ENCODE measurements around the gene FAM171A2. TPM values are rescaled to one million over a fixed set of nuclear protein-coding genes. Genes with fewer than 3 reads are reported as not detected.
"Not testable (repeated sequence)": the region's sequence is repeated elsewhere in the genome, so short reads cannot be mapped to it uniquely, and the experiment has no call there.

The FAM171A2 gene
- total and polyA plus RNA-seq, 12 donors, result 0.13 to 5.4 (median 2.3) TPM

DNA sequence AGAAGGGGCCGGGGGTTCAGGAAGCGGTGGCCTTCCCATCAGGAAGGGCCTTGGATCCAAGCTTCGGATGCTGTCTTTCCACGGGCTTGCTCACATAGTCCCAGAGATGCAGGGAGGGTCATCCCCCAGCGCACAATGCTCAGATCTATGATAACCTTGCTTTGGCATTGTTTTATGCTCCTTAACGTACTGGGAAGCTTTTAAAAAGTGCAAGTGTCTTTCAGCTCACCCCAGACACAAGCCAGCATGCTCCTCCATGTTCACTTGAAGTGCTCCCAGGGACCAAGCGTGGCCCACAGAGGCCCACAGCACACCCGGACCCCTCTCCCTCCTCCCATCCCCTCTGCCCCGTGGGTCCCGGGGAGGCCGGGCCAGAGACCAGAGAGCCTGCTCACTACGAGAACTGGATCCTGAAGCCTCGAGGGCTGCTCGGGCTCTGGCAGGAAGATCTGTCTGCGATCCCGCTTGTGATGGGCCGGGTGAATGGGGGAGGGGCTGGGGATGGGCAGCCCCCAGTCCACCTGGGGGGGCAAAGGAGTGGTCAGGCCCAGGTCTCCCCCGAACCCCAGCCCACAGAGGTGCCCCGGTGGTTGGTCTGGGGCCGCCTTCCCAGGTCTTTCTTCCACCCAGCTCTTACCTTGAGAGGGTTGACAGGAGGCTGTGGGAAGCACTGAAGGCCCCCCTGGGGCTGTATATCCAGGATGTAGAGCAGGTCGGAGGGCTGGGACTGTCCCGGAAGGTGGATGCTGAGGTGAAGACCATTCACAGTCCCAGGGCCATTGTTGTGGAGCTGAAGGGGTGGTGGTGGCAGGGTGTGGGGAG is 11.8 kb upstream of the FAM171A2 start:
- no peak for DNase-seq
- Histone ChIP-seq H3K27me3 (no peaks in the 10 kb centered on the region), H3K9me3 (replicated peaks in 1 of 3) (no peaks in the 10 kb centered on the region), H3K27ac (no peak overlapping the region), H3K4me3 (no peak overlapping the region), H3K4me1 (replicated peaks in 1 of 2) (no peaks in the 10 kb centered on the region), H3K36me3 (replicated peaks in 1 of 2) (no peaks in the 10 kb centered on the region)
- WGBS, 4 donors, result 34 to 47% (median 46%) methylated on average over 7 to 22 of the region's 22 CpGs
- TF ChIP-seq POLR2A (IDR thresholded peaks at IDR 0.05), result no peak
- TF ChIP-seq, protein P1, sequence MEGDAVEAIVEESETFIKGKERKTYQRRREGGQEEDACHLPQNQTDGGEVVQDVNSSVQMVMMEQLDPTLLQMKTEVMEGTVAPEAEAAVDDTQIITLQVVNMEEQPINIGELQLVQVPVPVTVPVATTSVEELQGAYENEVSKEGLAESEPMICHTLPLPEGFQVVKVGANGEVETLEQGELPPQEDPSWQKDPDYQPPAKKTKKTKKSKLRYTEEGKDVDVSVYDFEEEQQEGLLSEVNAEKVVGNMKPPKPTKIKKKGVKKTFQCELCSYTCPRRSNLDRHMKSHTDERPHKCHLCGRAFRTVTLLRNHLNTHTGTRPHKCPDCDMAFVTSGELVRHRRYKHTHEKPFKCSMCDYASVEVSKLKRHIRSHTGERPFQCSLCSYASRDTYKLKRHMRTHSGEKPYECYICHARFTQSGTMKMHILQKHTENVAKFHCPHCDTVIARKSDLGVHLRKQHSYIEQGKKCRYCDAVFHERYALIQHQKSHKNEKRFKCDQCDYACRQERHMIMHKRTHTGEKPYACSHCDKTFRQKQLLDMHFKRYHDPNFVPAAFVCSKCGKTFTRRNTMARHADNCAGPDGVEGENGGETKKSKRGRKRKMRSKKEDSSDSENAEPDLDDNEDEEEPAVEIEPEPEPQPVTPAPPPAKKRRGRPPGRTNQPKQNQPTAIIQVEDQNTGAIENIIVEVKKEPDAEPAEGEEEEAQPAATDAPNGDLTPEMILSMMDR (IDR thresholded peaks at IDR 0.05), result no peak
- intact Hi-C loops (cut with DNase I), result no loop called here

DNA sequence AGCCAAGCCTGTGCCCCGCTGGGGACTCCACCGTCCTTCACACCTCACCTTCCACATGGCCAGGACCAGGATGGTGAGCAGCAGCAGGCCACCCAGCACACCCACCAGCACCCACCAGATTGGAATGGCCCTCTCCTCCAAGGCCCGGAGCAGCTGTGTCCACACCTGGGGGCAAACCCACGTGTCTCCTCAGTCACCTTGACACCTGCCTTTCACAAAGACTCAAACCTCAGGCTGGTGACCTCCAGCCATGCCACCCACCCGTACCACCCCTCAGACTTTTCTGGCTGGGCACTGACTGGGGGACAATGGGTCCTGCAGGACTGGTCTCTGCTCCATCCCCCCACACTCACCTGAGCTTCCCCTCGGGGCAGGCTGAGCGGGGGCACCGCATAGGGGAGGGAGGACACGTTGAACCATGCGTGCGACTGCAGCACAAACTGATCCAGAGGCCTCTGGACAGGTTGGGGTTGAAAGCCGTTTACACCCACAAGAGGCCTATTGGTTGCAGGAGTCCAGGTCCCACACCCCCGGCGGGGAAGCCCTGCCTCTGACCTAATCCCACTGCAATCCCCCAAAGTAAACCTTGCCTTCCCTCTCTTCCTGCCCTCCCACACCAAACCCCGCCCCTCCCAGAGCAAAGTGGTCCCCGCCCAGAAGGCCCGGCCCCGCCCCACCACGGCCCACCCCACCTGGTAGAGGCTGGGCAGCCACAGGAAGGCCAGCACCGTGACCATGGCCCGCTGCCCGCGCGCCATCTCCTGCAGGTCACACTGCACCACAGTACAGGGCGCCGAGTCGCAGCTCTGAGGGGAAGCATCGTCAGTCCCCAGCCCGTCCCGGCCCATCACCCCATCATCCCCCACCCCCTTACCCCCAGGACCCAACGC is 10.9 kb upstream of the FAM171A2 start:
- intact Hi-C loops (cut with DNase I), result no loop called here
- 47 to 72% (median 61%) methylated on average over 1 to 31 of the region's 31 CpGs for WGBS, 4 donors
- H3K27me3 ChIP-seq, result no peaks in the 10 kb centered on the region
- H3K36me3 ChIP-seq (replicated peaks in 1 of 2), result no peaks in the 10 kb centered on the region
- H3K4me3 ChIP-seq, result no peak overlapping the region
- no peak for DNase-seq
- no peaks in the 10 kb centered on the region for H3K4me1 ChIP-seq (replicated peaks in 1 of 2)
- H3K9me3 ChIP-seq (replicated peaks in 1 of 3), result no peaks in the 10 kb centered on the region
- TF ChIP-seq POLR2A (IDR thresholded peaks at IDR 0.05), result no peak
- TF ChIP-seq, protein P1 (IDR thresholded peaks at IDR 0.05), result no peak
- no peak overlapping the region for H3K27ac ChIP-seq

DNA sequence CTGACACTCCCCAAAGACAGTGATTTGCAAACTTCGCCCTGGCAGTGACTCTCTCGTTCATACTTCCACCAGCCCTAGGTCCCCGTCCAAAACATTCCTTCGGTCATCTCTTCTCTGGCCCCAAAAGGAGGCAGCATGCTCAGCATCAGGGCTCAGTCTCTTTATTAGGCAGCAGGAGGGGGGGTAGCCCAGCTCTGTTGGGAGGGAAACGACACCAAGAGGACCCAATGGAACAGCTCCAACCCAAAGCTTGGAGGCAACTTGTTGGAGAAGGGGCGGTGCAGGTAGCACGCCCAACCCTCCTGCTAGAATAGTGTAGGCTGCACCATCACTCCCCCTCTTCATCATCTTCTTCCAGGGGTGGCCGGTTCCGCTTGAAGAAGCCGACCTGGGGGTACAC is 8.4 kb upstream of the FAM171A2 start:
- intact Hi-C loops (cut with DNase I), result no loop called here
- Histone ChIP-seq H3K9me3 (replicated peaks in 1 of 3) (no peaks in the 10 kb centered on the region), H3K27me3 (no peaks in the 10 kb centered on the region), H3K4me1 (replicated peaks in 1 of 2) (no peaks in the 10 kb centered on the region), H3K27ac (no peak overlapping the region), H3K4me3 (no peak overlapping the region), H3K36me3 (replicated peaks in 1 of 2) (no peaks in the 10 kb centered on the region)
- DNase-seq, result no peak
- TF ChIP-seq, protein P1 (IDR thresholded peaks at IDR 0.05), result no peak
- no peak for TF ChIP-seq POLR2A (IDR thresholded peaks at IDR 0.05)
- WGBS, 4 donors, result 65 to 77% (median 73%) methylated on average over 10 of the region's 10 CpGs

DNA sequence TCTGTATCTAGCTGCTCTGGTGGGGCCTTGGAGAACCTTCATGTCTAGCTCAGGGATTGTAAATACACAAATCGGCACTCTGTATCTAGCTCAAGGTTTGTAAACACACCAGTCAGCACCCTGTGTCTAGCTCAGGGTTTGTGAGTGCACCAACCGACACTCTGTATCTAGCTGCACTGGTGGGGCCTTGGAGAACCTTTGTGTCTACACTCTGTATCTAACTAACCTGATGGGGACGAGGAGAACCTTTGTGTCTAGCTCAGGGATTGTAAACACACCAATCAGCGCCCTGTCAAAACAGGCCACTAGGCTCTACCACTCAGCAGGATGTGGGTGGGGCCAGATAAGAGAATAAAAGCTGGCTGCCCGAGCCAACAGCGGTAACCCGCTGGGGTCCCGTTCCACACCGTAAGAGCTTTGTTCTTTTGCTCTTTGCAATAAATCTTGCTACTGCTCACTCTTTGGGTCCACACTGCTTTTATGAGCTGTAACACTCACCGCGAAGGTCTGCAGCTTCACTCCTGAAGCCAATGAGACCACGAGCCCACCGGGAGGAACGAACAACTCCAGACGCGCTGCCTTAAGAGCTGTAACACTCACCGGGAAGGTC is 5.9 kb upstream of the FAM171A2 start:
- H3K4me3 ChIP-seq; H3K36me3 ChIP-seq (replicated peaks in 1 of 2); H3K27ac ChIP-seq; DNase-seq; intact Hi-C loops (cut with DNase I); H3K27me3 ChIP-seq; H3K9me3 ChIP-seq (replicated peaks in 1 of 3); H3K4me1 ChIP-seq (replicated peaks in 1 of 2): not testable (repeated sequence)
- WGBS, 4 donors, result 39 to 70% (median 57%) methylated on average over 12 to 17 of the region's 17 CpGs

DNA sequence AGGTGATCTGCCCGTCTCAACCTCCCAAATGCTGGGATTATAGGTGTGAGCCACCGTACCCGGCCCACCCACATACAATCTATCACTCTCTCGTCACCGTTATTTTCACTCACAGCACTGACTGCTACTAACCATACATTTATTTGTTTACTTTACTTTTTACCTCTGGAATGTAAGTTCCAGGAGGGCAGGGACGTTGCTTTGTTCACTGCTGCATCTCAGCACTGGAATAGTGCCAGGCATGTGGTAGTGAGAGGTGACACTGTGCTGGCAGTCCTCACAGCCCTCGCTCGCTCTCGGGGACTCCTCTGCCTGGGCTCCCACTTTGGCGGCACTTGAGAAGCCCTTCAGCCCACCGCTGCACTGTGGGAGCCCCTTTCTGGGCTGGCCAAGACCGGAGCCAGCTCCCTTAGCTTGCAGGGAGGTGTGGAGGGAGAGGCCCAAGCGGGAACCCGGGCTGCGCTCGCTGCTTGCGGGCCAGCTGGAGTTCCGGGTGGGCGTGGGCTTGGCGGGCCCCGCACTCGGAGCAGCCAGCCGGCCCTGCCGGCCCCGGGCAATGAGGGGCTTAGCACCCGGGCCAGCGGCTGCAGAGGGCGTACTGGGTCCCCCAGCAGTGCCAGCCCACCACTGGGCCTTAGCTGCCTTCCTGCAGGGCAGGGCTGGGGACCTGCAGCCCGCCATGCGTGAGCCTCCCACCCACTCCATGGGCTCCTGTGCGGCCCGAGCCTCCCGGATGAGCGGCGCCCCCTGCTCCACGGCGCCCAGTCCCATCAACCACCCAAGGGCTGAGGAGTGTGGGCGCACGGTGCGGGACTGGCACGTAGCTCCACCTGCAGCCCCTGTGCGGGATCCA is 5.0 kb upstream of the FAM171A2 start:
- H3K4me1 ChIP-seq (replicated peaks in 1 of 2); H3K4me3 ChIP-seq; H3K27me3 ChIP-seq; H3K27ac ChIP-seq; H3K9me3 ChIP-seq (replicated peaks in 1 of 3); DNase-seq; intact Hi-C loops (cut with DNase I); H3K36me3 ChIP-seq (replicated peaks in 1 of 2): not testable (repeated sequence)
- WGBS, 4 donors, result 82 to 92% (median 85%) methylated on average over 10 to 42 of the region's 42 CpGs
